Activated naive CD4-positive, alpha-beta T cell treated with anti-CD3 and anti-CD28 coated beads for 36 hours (primary cell): ENCODE measurements around the gene ATP2B2. TPM values are rescaled to one million over a fixed set of nuclear protein-coding genes. Genes with fewer than 3 reads are reported as not detected.
A peak's percentile ranks its signal among the peaks of the same experiment; 100 is the strongest.

Experiments
- CTCF ChIA-PET: fragments of 350-600 bp; sonication (Branson Sonifier 250); formaldehyde crosslinking; loops from one replicate; lab custom pipeline; 2021; ENCODE audit warnings: antibody characterized with exemption; lab: Charles Lee
- DNase-seq: peaks from one replicate; pipeline ENCODE4 v3.0.0-alpha.2; 2020
- H3K27ac Mint-ChIP-seq: one replicate; pipeline ENCODE4 v1.8.0; 2021; ENCODE audit warnings: mild to moderate bottlenecking, mixed read lengths
- H3K27me3 Mint-ChIP-seq: one replicate; pipeline ENCODE4 v1.8.0; 2021; ENCODE audit warnings: low read depth, mixed read lengths
- H3K36me3 Mint-ChIP-seq: one replicate; pipeline ENCODE4 v1.8.0; 2021; ENCODE audit warnings: low read depth, mixed read lengths
- H3K4me1 Mint-ChIP-seq: one replicate; pipeline ENCODE4 v1.8.0; 2021; ENCODE audit warnings: low read depth, mixed read lengths
- H3K4me3 Mint-ChIP-seq: one replicate; pipeline ENCODE4 v1.8.0; 2021; ENCODE audit warnings: mild to moderate bottlenecking, moderate library complexity, mixed read lengths
- H3K9me3 Mint-ChIP-seq: one replicate; pipeline ENCODE4 v1.8.0; 2021; ENCODE audit warnings: mixed read lengths
- intact Hi-C: fragments of 100-400 bp; cut with micrococcal nuclease; formaldehyde crosslinking; loops from one replicate; pipeline ENCODE4 v1.15.1; 2023
- total RNA-seq, 2 experiments: library from RNA; stranded (reverse); gene quantifications; one replicate each; pipeline ENCODE4 v1.2.3, GENCODE V29; 2021

Gene ATP2B2
- total RNA-seq, 2 experiments from 2014 or later: not detected

GRCh38 chr3:10371789-10372188 lies 133.6 kb downstream of the ATP2B2 start:
- H3K27ac Mint-ChIP-seq: no peak overlapping the region

GRCh38 chr3:10371167-10371566 lies 134.2 kb downstream of the ATP2B2 start:
- CTCF ChIA-PET: no interaction called here
- Mint-ChIP-seq H3K36me3 (no peaks in the 10 kb centered on the region), H3K27ac (no peak overlapping the region), H3K27me3 (peaks cover 8% of the 10 kb centered on the region), H3K9me3 (peaks cover 5% of the 10 kb centered on the region), H3K4me3 (no peak overlapping the region), H3K4me1 (peaks cover 16% of the 10 kb centered on the region)
- no peak for DNase-seq
- intact Hi-C loops: no loop called here

More at GRCh38 chr3:10371789-10372188, 133.6 kb downstream of the ATP2B2 start:
- DNase-seq: no peak
- intact Hi-C loops: no loop called here
- peaks cover 10% of the 10 kb centered on the region for H3K4me1 Mint-ChIP-seq
- CTCF ChIA-PET: no interaction called here
- H3K4me3 Mint-ChIP-seq: no peak overlapping the region
- H3K27me3 Mint-ChIP-seq: peaks cover 8% of the 10 kb centered on the region
- peaks cover 5% of the 10 kb centered on the region for H3K9me3 Mint-ChIP-seq
- no peaks in the 10 kb centered on the region for H3K36me3 Mint-ChIP-seq

DNA sequence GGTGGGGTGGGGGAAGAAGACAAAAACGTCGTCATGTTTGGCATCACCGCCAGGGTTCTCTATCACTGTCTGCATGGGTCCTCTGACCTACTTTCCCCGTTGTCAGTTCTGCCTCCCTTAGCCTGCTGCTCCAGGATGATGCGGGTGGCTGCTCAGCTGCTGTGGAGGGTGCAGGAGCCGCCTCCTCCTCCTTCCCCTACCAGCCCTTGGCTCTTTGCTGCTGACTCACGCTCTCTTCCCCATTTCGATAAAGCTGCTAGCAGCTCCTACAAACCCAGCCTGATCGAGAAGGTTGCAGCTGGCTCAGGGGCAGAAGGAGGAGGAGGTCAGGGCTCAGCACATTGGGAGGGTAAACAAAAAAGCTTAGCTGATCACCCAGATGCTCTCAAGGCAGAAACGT lies 135.0 kb downstream of the ATP2B2 start:
- Mint-ChIP-seq H3K9me3 (peaks cover 5% of the 10 kb centered on the region), H3K4me1 (peaks cover 23% of the 10 kb centered on the region), H3K27me3 (peaks cover 8% of the 10 kb centered on the region), H3K27ac (no peak overlapping the region), H3K36me3 (no peaks in the 10 kb centered on the region), H3K4me3 (no peak overlapping the region)
- intact Hi-C loops: no loop called here
- CTCF ChIA-PET: no interaction called here
- peak; percentile 30 for DNase-seq

DNA sequence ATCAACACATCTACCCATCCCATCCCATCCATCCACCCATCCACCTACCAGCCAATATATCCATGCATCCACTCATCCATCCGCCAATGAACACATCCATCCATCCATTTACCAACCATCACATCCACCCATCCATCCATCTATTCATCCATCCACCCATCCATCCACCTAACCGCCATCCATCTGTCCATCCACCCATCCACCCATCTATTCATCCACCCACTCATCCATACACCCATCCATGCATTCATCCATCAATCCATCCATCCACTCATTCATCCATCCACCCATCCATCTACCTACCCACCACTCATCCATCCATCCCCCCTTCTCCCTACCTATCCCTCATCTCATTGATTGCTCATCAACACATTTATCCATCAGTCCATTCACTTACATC lies 136.9 kb downstream of the ATP2B2 start:
- intact Hi-C loops: loop anchor here (5.0 kb wide), 2 partner anchors 234 to 1259 kb away; no protein-coding TSS in a partner anchor
- peaks cover 8% of the 10 kb centered on the region for H3K27me3 Mint-ChIP-seq
- CTCF ChIA-PET: interaction anchor here (0.6 kb wide), 1 partner anchor 65 kb away, joined by 3 read pairs; no protein-coding TSS in a partner anchor

GRCh38 chr3:10367506-10367905 lies 137.9 kb downstream of the ATP2B2 start:
- peaks cover 37% of the 10 kb centered on the region for H3K4me1 Mint-ChIP-seq
- H3K36me3 Mint-ChIP-seq: no peaks in the 10 kb centered on the region
- CTCF ChIA-PET: no interaction called here
- no peak for DNase-seq
- H3K27me3 Mint-ChIP-seq: peaks cover 8% of the 10 kb centered on the region
- peaks cover 7% of the 10 kb centered on the region for H3K9me3 Mint-ChIP-seq
- intact Hi-C loops: loop anchor here (5.0 kb wide), 2 partner anchors 235 to 1260 kb away; no protein-coding TSS in a partner anchor
- no peak overlapping the region for H3K27ac Mint-ChIP-seq
- no peak overlapping the region for H3K4me3 Mint-ChIP-seq

More for the DNA sequence above, 136.9 kb downstream of the ATP2B2 start:
- H3K27ac Mint-ChIP-seq: no peak overlapping the region
- H3K4me1 Mint-ChIP-seq: peaks cover 34% of the 10 kb centered on the region
- H3K4me3 Mint-ChIP-seq: no peak overlapping the region
- H3K36me3 Mint-ChIP-seq: no peaks in the 10 kb centered on the region
- H3K9me3 Mint-ChIP-seq: peaks cover 5% of the 10 kb centered on the region
- DNase-seq: no peak

DNA sequence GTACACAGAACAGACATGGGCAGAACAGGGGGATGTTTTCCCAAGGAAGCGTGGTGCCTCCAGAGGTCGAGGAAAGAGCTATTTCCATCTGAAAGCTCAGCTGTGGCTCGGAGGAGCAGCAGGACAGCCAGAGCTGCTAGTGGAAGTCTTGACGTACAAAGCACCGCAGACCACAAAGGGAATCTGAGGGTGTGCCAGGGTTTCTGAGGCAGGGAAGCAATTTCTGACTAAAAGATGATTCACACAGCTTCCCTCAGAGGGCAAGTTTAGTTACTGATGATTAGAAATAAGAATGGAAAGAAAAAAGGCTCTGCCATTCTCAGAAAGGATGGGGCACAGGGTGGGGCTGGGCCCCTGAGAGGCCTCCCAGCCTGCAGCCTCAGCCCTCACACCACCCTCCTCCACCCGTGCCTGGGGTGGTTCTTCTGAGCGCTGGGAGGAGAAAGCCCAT lies 138.7 kb downstream of the ATP2B2 start:
- peak; percentile 67 for DNase-seq
- H3K27ac Mint-ChIP-seq: peak overlapping the region; percentile 2
- H3K27me3 Mint-ChIP-seq: peaks cover 10% of the 10 kb centered on the region
- intact Hi-C loops: loop anchor here (1.0 to 5.0 kb wide), 3 partner anchors 236 to 1261 kb away; no protein-coding TSS in a partner anchor
- no peak overlapping the region for H3K4me3 Mint-ChIP-seq
- no peaks in the 10 kb centered on the region for H3K36me3 Mint-ChIP-seq
- CTCF ChIA-PET: no interaction called here
- peaks cover 37% of the 10 kb centered on the region for H3K4me1 Mint-ChIP-seq
- peaks cover 7% of the 10 kb centered on the region for H3K9me3 Mint-ChIP-seq

- Mint-ChIP-seq H3K4me3 (no peak overlapping the region), H3K27ac (no peak overlapping the region), H3K4me1 (peaks cover 37% of the 10 kb centered on the region), H3K36me3 (no peaks in the 10 kb centered on the region), H3K9me3 (peaks cover 2% of the 10 kb centered on the region), H3K27me3 (peaks cover 16% of the 10 kb centered on the region)
- CTCF ChIA-PET: no interaction called here
- DNase-seq: no peak
- intact Hi-C loops: loop anchor here (1.0 to 5.0 kb wide), 4 partner anchors 72 to 1262 kb away; no protein-coding TSS in a partner anchor
These were observed 139.6 kb downstream of the ATP2B2 start for GRCh38 chr3:10365791-10366190.

DNA sequence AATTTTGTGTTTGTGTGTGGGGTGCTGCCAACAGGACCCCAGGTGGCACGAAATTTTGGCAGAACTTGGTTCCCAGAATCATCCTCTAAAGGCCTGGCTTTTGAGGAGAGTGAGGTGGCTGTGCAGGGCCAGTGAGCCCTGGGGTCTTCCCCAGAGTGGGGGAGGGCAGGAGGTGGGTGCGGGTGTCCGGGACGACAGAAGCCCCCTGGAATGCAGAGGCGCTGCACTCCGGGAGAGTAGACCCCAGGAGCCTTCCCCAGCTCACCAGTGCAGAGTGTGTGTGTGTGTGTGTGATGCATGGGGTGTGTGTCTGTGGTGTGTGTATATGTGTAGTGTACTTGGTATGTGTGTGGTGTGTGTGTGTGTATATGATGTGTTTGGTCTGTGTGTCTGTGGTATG lies 140.1 kb downstream of the ATP2B2 start:
- H3K36me3 Mint-ChIP-seq: no peaks in the 10 kb centered on the region
- intact Hi-C loops: loop anchor here (1.0 to 5.0 kb wide), 3 partner anchors 72 to 1262 kb away; no protein-coding TSS in a partner anchor
- peaks cover 15% of the 10 kb centered on the region for H3K27me3 Mint-ChIP-seq
- no peak overlapping the region for H3K27ac Mint-ChIP-seq
- no peak overlapping the region for H3K4me3 Mint-ChIP-seq
- H3K9me3 Mint-ChIP-seq: peaks cover 2% of the 10 kb centered on the region
- peaks cover 34% of the 10 kb centered on the region for H3K4me1 Mint-ChIP-seq
- no peak for DNase-seq
- CTCF ChIA-PET: no interaction called here

DNA sequence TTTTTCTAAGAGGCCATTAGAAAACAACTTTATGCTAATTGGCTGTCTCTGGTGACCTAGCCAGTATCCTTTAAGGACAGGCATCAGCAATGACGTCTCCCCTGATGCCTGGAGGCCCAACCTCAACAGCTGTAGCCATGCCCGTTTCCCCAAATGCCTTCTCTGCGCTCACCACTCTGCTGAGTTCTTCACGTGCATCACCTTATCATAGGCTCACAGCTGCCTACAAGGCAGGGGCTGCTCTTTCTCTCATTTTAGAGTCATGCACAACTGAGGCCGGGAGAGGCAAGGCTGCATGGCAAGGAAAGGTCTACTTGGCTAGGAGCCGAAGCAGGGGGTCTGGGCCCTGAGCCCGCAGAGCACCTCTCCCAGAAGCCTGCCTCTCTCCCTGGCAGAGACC lies 140.6 kb downstream of the ATP2B2 start:
- intact Hi-C loops: loop anchor here (1.0 to 5.0 kb wide), 3 partner anchors 72 to 1262 kb away; no protein-coding TSS in a partner anchor
- no peak overlapping the region for H3K27ac Mint-ChIP-seq
- H3K4me1 Mint-ChIP-seq: peaks cover 34% of the 10 kb centered on the region
- H3K36me3 Mint-ChIP-seq: no peaks in the 10 kb centered on the region
- CTCF ChIA-PET: no interaction called here
- H3K4me3 Mint-ChIP-seq: no peak overlapping the region
- DNase-seq: no peak
- peaks cover 2% of the 10 kb centered on the region for H3K9me3 Mint-ChIP-seq
- H3K27me3 Mint-ChIP-seq: peaks cover 15% of the 10 kb centered on the region

DNA sequence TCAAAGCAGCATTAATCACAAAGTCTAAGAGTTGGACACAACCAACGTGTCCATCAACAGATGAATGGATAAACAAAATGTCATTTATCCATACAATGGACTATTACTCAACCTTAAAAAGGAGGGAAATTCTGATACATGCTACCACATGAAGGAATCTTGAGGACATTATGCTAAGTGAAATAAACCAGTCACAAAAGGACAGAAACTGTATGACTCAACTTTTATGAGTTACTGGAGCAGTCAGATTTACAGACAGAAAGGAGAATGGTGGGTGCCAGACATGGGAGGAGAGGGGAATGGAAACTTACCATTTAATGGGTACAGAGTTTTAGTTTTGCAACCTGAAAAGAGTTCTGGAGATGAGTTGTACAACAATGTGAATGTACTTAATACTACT lies 141.5 kb downstream of the ATP2B2 start:
- CTCF ChIA-PET: no interaction called here

DNA sequence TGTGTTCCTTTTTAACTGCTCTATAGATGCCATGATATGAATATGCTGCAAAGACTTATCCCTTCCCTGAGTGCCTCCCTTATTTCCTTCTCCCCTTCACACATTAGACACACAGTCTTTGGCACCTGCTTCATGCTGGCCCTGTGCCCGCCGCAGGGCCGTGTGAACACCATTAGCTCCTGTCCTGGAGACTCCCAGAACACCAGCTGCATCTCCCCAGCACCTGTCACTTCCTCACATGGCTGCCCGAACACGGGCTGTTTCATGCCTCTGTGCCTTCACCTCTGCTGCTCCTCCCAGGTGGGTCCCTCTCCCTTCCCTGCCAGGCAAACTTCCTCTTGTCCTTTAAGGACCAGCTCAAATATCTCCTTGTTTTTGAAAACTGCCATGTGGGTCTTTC lies 144.0 kb downstream of the ATP2B2 start:
- Mint-ChIP-seq H3K27me3 (peaks cover 12% of the 10 kb centered on the region), H3K4me3 (no peak overlapping the region), H3K9me3 (peaks cover 2% of the 10 kb centered on the region), H3K27ac (no peak overlapping the region), H3K36me3 (no peaks in the 10 kb centered on the region), H3K4me1 (peaks cover 23% of the 10 kb centered on the region)
- CTCF ChIA-PET: interaction anchor here (1.0 to 1.3 kb wide), 3 partner anchors 8 to 19 kb away, joined by 3 to 4 read pairs (median 3); no protein-coding TSS in a partner anchor
- DNase-seq: no peak
- intact Hi-C loops: no loop called here

More for the DNA sequence above, 141.5 kb downstream of the ATP2B2 start:
- peaks cover 15% of the 10 kb centered on the region for H3K27me3 Mint-ChIP-seq
- intact Hi-C loops: no loop called here
- no peaks in the 10 kb centered on the region for H3K36me3 Mint-ChIP-seq
- peak overlapping the region; percentile 4 for H3K27ac Mint-ChIP-seq
- H3K4me3 Mint-ChIP-seq: no peak overlapping the region
- H3K4me1 Mint-ChIP-seq: peaks cover 34% of the 10 kb centered on the region
- DNase-seq: peak; percentile 45
- H3K9me3 Mint-ChIP-seq: peaks cover 2% of the 10 kb centered on the region

DNA sequence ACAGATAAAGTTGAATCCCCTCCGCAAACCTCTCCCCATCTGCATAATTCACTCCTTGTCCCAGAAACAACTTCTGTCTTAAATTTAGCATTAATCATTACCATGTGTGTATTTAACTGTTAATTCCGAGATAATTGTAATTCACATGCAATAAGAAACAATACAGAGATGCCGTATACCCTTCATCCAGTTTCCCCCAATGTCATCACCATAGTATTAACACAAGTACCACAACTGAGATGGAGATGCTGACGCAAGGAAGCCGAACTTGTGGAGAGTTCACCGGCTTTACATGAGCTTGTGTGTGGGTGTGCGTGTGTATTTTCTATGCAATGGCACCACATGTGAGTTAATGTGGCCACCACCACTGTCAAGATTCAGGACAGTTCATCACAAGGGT lies 144.9 kb downstream of the ATP2B2 start:
- peaks cover 2% of the 10 kb centered on the region for H3K9me3 Mint-ChIP-seq
- no peak overlapping the region for H3K27ac Mint-ChIP-seq
- CTCF ChIA-PET: no interaction called here
- no peak for DNase-seq
- H3K4me3 Mint-ChIP-seq: no peak overlapping the region
- no peaks in the 10 kb centered on the region for H3K36me3 Mint-ChIP-seq
- intact Hi-C loops: no loop called here
- H3K4me1 Mint-ChIP-seq: peaks cover 14% of the 10 kb centered on the region
- peaks cover 12% of the 10 kb centered on the region for H3K27me3 Mint-ChIP-seq

GRCh38 chr3:10359761-10360161 lies 145.6 kb downstream of the ATP2B2 start:
- Mint-ChIP-seq H3K4me3 (no peak overlapping the region), H3K9me3 (peaks cover 2% of the 10 kb centered on the region), H3K27me3 (peaks cover 12% of the 10 kb centered on the region), H3K4me1 (peaks cover 11% of the 10 kb centered on the region), H3K27ac (no peak overlapping the region), H3K36me3 (no peaks in the 10 kb centered on the region)
- intact Hi-C loops: no loop called here
- DNase-seq: no peak
- CTCF ChIA-PET: no interaction called here
